OCI-LY3 (cell line): Measurements from ENCODE around the gene CD164.

Experiments
- CTCF ChIP-seq: fragments of 200-600, 300-600 bp; sonication (generic); IDR thresholded peaks from 2 replicates; pipeline ENCODE4 v1.5.1; 2014; ENCODE audit warnings: antibody characterized with exemption, low read length, low read depth
- EZH2phosphoT487 ChIP-seq: fragments of 200-600 bp; shearing (Covaris generic); IDR thresholded peaks from 2 replicates; pipeline ENCODE4 v1.6.1; 2018; ENCODE audit warnings: antibody characterized with exemption, mixed run types, low read depth

- TF ChIP-seq CTCF (no peak), EZH2phosphoT487 (no peak)
Measured at GRCh38 chr6:109372130-109372529, 10.1 kb downstream of the CD164 start.
